H1 (cell line): Measurements from ENCODE around the gene CNR2. TPM values are rescaled to one million over a fixed set of nuclear protein-coding genes. Genes with fewer than 3 reads are reported as not detected.
A peak's percentile ranks its signal among the peaks of the same experiment; 100 is the strongest.

Source experiments
- CTCF ChIA-PET: fragments of 300-600 bp; sonication (Branson Sonifier 250); formaldehyde crosslinking; loops from one replicate; lab custom pipeline; 2021; ENCODE audit not compliant: partially characterized antibody; lab: Charles Lee
- POLR2A ChIA-PET: fragments of 300-600 bp; sonication (Branson Sonifier 250); formaldehyde crosslinking; loops from one replicate; lab custom pipeline; 2021; ENCODE audit warnings: inconsistent platforms; ENCODE audit not compliant: partially characterized antibody; lab: Charles Lee
- DNase-seq, 2 experiments: peaks; one replicate each; pipeline versions ENCODE4 v3.0.0 to v3.0.0-alpha.2; 2010 to 2022; ENCODE audit warnings: low spot score in 2 of 2, low read depth in 1 of 2, mixed read lengths in 1 of 2
- FAIRE-seq: peaks from 2 replicates; lab custom pipeline; 2011; peaks lifted over from hg19 to GRCh38; lab: Jason Lieb, UNC
- H2AFZ ChIP-seq: 2 replicates; pipeline ENCODE4 v1.8.1; 2012; ENCODE audit warnings: low read length, inconsistent platforms
- H2AK5ac ChIP-seq: 2 replicates; pipeline ENCODE4 v1.6.1; 2013; ENCODE audit warnings: low read depth, low read length
- H2BK120ac ChIP-seq: replicated peaks from 2 replicates; pipeline ENCODE3; 2013; ENCODE audit warnings: low read depth, low read length, inconsistent platforms
- H2BK12ac ChIP-seq: 2 replicates; pipeline ENCODE4 v1.6.1; 2013; ENCODE audit warnings: low read depth, low read length
- H2BK15ac ChIP-seq: 2 replicates; pipeline ENCODE4 v1.6.1; 2013; ENCODE audit warnings: low read length
- H2BK20ac ChIP-seq: 2 replicates; pipeline ENCODE4 v1.6.1; 2013; ENCODE audit warnings: low read length
- H2BK5ac ChIP-seq: 2 replicates; pipeline ENCODE4 v1.6.1; 2013; ENCODE audit warnings: low read depth, low read length
- H3K14ac ChIP-seq: 2 replicates; pipeline ENCODE4 v1.6.1; 2013; ENCODE audit warnings: inconsistent platforms; ENCODE audit not compliant: insufficient read length
- H3K18ac ChIP-seq: 2 replicates; pipeline ENCODE4 v1.6.1; 2013; ENCODE audit warnings: low read length; ENCODE audit errors: extremely low read depth
- H3K23ac ChIP-seq: 2 replicates; pipeline ENCODE4 v1.6.1; 2013; ENCODE audit warnings: inconsistent platforms; ENCODE audit not compliant: insufficient read length
- H3K23me2 ChIP-seq: 2 replicates; pipeline ENCODE4 v1.6.1; 2013; ENCODE audit warnings: low read depth, low read length
- H3K27ac ChIP-seq: 2 replicates; pipeline ENCODE4 v1.6.1; 2011; ENCODE audit warnings: low read depth, low read length, inconsistent platforms
- H3K27me3 ChIP-seq, 4 experiments: replicated peaks in 1 of 4; 1 replicate in 1 of 4; 2 replicates in 3 of 4; pipeline versions ENCODE4 v1.6.1 to v1.8.1; 2011 to 2013; ENCODE audit warnings: low read length in 3 of 4, mild to moderate bottlenecking in 3 of 4, inconsistent platforms in 2 of 4, mixed read lengths in 2 of 4, moderate library complexity in 1 of 4; ENCODE audit not compliant: control insufficient read depth in 3 of 4, insufficient read depth in 3 of 4; ENCODE audit errors: extremely low read depth in 1 of 4
- H3K36me3 ChIP-seq, 4 experiments: 2 replicates each; pipeline versions ENCODE4 v1.6.1 to v1.8.1; 2011 to 2013; ENCODE audit warnings: mild to moderate bottlenecking in 4 of 4, low read length in 3 of 4, moderate library complexity in 2 of 4, control low read depth in 1 of 4, inconsistent platforms in 1 of 4; ENCODE audit not compliant: insufficient read depth in 4 of 4, control insufficient read depth in 2 of 4
- H3K4ac ChIP-seq: replicated peaks from 2 replicates; pipeline ENCODE3; 2013; ENCODE audit warnings: low read length, low read depth, mixed read lengths, inconsistent platforms; ENCODE audit not compliant: insufficient read length
- H3K4me1 ChIP-seq, 4 experiments: replicated peaks in 1 of 4; 1 replicate in 1 of 4; 2 replicates in 3 of 4; pipeline versions ENCODE4 v1.6.1 to v1.8.1; 2011 to 2013; ENCODE audit warnings: low read length in 3 of 4, inconsistent platforms in 2 of 4, mixed read lengths in 1 of 4; ENCODE audit not compliant: insufficient read depth in 4 of 4, control insufficient read depth in 3 of 4
- H3K4me2 ChIP-seq, 2 experiments: 2 replicates each; pipeline versions ENCODE4 v1.6.1 to v1.8.1; 2011 to 2013; ENCODE audit warnings: low read depth in 2 of 2, low read length in 2 of 2, control low read depth in 1 of 2, inconsistent platforms in 1 of 2, mild to moderate bottlenecking in 1 of 2; ENCODE audit not compliant: insufficient read depth in 1 of 2
- H3K4me3 ChIP-seq, 4 experiments: fragments of 200-600, 300-600 bp in 1 of 4; sonication (generic), shearing (Covaris generic), sonication (Bioruptor Twin) in 1 of 4; 2 replicates each; pipeline versions ENCODE4 v1.5.1 to v1.8.1; 2011 to 2016; ENCODE audit warnings: low read length in 4 of 4, low read depth in 3 of 4, control low read depth in 2 of 4, inconsistent platforms in 2 of 4, mild to moderate bottlenecking in 2 of 4, mixed read lengths in 1 of 4, moderate library complexity in 1 of 4; ENCODE audit not compliant: insufficient read depth in 2 of 4; ENCODE audit errors: extremely low read depth in 1 of 4
- H3K56ac ChIP-seq: replicated peaks from 2 replicates; pipeline ENCODE3; 2013; ENCODE audit warnings: low read depth, mild to moderate bottlenecking, mixed read lengths, low read length, inconsistent platforms; ENCODE audit not compliant: insufficient read length
- H3K79me1 ChIP-seq: 2 replicates; pipeline ENCODE4 v1.6.1; 2013; ENCODE audit warnings: low read depth, low read length, control low read depth
- H3K79me2 ChIP-seq, 2 experiments: 2 replicates each; pipeline versions ENCODE4 v1.6.1 to v1.8.1; 2012 to 2013; ENCODE audit warnings: low read length in 2 of 2, mild to moderate bottlenecking in 2 of 2, inconsistent platforms in 1 of 2; ENCODE audit not compliant: insufficient read depth in 2 of 2, control insufficient read depth in 1 of 2
- H3K9ac ChIP-seq, 4 experiments: replicated peaks in 1 of 4; 1 replicate in 1 of 4; 2 replicates in 3 of 4; pipeline versions ENCODE4 v1.6.1 to v1.8.1; 2011 to 2013; ENCODE audit warnings: low read depth in 3 of 4, low read length in 3 of 4, control low read depth in 2 of 4, mild to moderate bottlenecking in 2 of 4, moderate library complexity in 2 of 4, inconsistent platforms in 1 of 4; ENCODE audit errors: extremely low read depth in 1 of 4
- H3K9me3 ChIP-seq, 2 experiments: 2 replicates each; pipeline versions ENCODE4 v1.6.1 to v1.8.1; 2012 to 2013; ENCODE audit warnings: mild to moderate bottlenecking in 2 of 2, moderate library complexity in 2 of 2, control low read depth in 1 of 2, inconsistent platforms in 1 of 2, low read depth in 1 of 2, low read length in 1 of 2, mixed read lengths in 1 of 2; ENCODE audit not compliant: insufficient read depth in 2 of 2
- H4K20me1 ChIP-seq, 2 experiments: replicated peaks in 1 of 2; 2 replicates each; pipeline versions ENCODE3 to v1.8.1; 2011 to 2013; ENCODE audit warnings: inconsistent platforms in 2 of 2, low read length in 2 of 2, mild to moderate bottlenecking in 1 of 2; ENCODE audit not compliant: insufficient read depth in 2 of 2, control insufficient read depth in 1 of 2
- H4K5ac ChIP-seq: 2 replicates; pipeline ENCODE4 v1.6.1; 2013; ENCODE audit warnings: low read length, low read depth, mixed read lengths, inconsistent platforms; ENCODE audit not compliant: insufficient read length
- H4K8ac ChIP-seq: 2 replicates; pipeline ENCODE4 v1.8.0; 2013; ENCODE audit warnings: mild to moderate bottlenecking, moderate library complexity, low read length, inconsistent platforms; ENCODE audit not compliant: insufficient read depth; ENCODE audit errors: extremely low read depth
- H4K91ac ChIP-seq: replicated peaks from 2 replicates; pipeline ENCODE3; 2013; ENCODE audit warnings: low read length, mixed read lengths, inconsistent platforms; ENCODE audit not compliant: insufficient read length
- ASH2L ChIP-seq: fragments of 200-600, 300-600 bp; sonication (generic); IDR thresholded peaks from one replicate; pipeline ENCODE4 v1.7.1; 2017; ENCODE audit warnings: low read length
- CBX5 ChIP-seq: fragments of 300-800, 300-1000 bp; sonication (generic); IDR thresholded peaks from 2 replicates; pipeline ENCODE4 v1.7.1; 2016; ENCODE audit warnings: antibody characterized with exemption, low read length, low read depth
- KDM4A ChIP-seq: IDR thresholded peaks from one replicate; pipeline ENCODE4 v1.7.1; 2012; ENCODE audit warnings: low read depth, mild to moderate bottlenecking, moderate library complexity, low read length, inconsistent platforms; ENCODE audit not compliant: severe bottlenecking
- POLR2A ChIP-seq, 2 experiments: IDR thresholded peaks; 1 replicate in 1 of 2; 2 replicates in 1 of 2; pipeline ENCODE4 v1.6.1; 2011; ENCODE audit warnings: low read depth in 2 of 2, low read length in 2 of 2, mild to moderate bottlenecking in 2 of 2; ENCODE audit errors: control extremely low read depth in 1 of 2
- RNF2 ChIP-seq: fragments of 200-900, 300-1000 bp; sonication (generic); IDR thresholded peaks from 2 replicates; pipeline ENCODE4 v1.7.1; 2016; ENCODE audit warnings: borderline replicate concordance, low read depth, mild to moderate bottlenecking, antibody characterized with exemption, low read length; ENCODE audit not compliant: poor library complexity, severe bottlenecking; ENCODE audit errors: missing control alignments
- SIN3A ChIP-seq, 2 experiments: IDR thresholded peaks in 1 of 2; conservative IDR thresholded peaks in 1 of 2; 2 replicates each; pipeline ENCODE4 v1.6.1; 2011 to 2012; ENCODE audit warnings: low read length in 2 of 2, improper control_type of control experiment in 1 of 2, low read depth in 1 of 2, mild to moderate bottlenecking in 1 of 2
- TBP ChIP-seq: IDR thresholded peaks from 2 replicates; pipeline ENCODE4 v1.6.1; 2011; ENCODE audit warnings: low read depth, low read length, improper control_type of control experiment
- YY1 ChIP-seq: IDR thresholded peaks from 2 replicates; pipeline ENCODE4 v1.6.1; 2011; ENCODE audit warnings: low read depth, mild to moderate bottlenecking, low read length
- WGBS, 2 experiments: shearing (Covaris generic) in 1 of 2; methylation state at CpG; one replicate each; pipeline versions ENCODE4 v1.1.6 to v1.1.7; 2013 to 2015; ENCODE audit warnings: low lambda C conversion rate in 2 of 2, mixed read lengths in 2 of 2, inconsistent platforms in 1 of 2, low coverage in 1 of 2, missing lambda C conversion rate in 1 of 2; ENCODE audit not compliant: insufficient replicate concordance in 2 of 2, insufficient coverage in 1 of 2, insufficient read length in 1 of 2; ENCODE audit errors: extremely low coverage in 1 of 2, missing lambda C conversion rate in 1 of 2; 5-methylcytosine and 5-hydroxymethylcytosine counted together
- polyA plus RNA-seq, 7 experiments: library from polyadenylated mRNA; depleted of rRNA in 3 of 7; stranded (reverse) in 5 of 7; unstranded in 2 of 7; fragments of >200 nt in 5 of 7; fragments of 200-250 nt in 2 of 7; gene quantifications; 1 replicate in 5 of 7; 2 replicates in 1 of 7; 4 replicates in 1 of 7; pipeline versions ENCODE4 v1.2.1 to v1.2.3, GENCODE V29; 2011 to 2013; ENCODE audit warnings: missing spikeins in 2 of 7, mixed read lengths in 2 of 7
- total RNA-seq: library from RNA; stranded (reverse); fragmentation: NEBNext Ultra II Directional; extraction: Animal tissue kit (Norgen Biotek cat#: 25700); gene quantifications from 2 replicates; pipeline ENCODE4 v1.2.1, GENCODE V29; 2021

CNR2 gene
- total and polyA plus RNA-seq, 2 of the 8 experiments (the other 6 are each of a cell fraction or from before 2014, with no cell fraction given): not detected

DNA sequence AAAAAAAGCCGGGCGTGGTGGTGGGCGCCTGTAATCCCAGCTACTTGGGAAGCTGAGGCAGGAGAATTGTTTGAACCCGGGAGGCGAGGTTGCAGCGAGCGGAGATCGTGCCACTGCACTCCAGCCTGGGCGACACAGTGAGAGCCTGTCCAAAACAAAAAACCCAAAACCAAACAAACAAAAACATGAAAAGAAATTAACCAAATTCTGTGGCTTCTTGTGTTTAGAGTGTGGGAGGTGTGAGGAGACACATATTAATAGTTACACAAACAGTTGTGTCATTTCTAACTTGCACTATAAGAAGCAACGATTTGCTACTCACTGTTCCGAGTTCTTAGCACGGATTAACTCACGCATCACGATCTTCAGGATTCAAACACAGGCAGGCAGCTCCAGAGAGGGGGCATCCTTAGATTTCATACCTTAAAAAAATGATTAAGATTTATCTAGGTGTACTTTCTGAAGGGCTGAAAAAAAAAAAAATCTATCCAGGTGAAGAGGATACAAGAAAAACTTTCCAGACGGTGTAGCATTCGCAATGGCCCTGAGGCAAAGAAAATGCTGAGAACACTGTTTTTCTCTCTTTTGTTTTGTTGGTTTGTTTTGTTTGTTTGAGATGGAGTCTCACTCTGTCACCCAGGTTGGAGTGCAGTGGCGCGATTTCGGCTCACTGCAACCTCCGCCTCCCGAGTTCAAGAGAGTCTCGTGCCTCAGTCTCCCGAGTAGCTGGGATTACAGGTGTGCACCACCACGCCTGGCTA lies 87.2 kb downstream of the CNR2 start:
- Histone ChIP-seq H3K23ac (no peak overlapping the region), H3K4me3 (peak overlapping the region; percentile 90 to 96 (median 94); a peak in 6 of 8 replicates), H3K23me2 (peaks cover 4% of the 10 kb centered on the region), H3K79me2 (peaks cover 0 to 3% of the 10 kb centered on the region in 2 experiments; a peak in 1 of 4 replicates), H3K27ac (no peak overlapping the region), H3K36me3 (no peaks in the 10 kb centered on the region), H2BK120ac (no peak overlapping the region), H2BK5ac (0 out of 2 replicates have a peak overlapping the region, but pooled peaks have one; percentile 44), H2AK5ac (no peak overlapping the region), H4K5ac (no peak overlapping the region), H4K20me1 (no peaks in the 10 kb centered on the region), H3K27me3 (no peaks in the 10 kb centered on the region), H3K79me1 (0 out of 2 replicates have a peak, but pooled peaks cover 3% of the 10 kb centered on the region), H3K14ac (no peak overlapping the region), H3K9me3 (no peaks in the 10 kb centered on the region), H4K91ac (no peak overlapping the region), H2BK15ac (no peak overlapping the region), H2AFZ (no peak overlapping the region), H2BK20ac (no peak overlapping the region), H2BK12ac (no peak overlapping the region), H4K8ac (no peak overlapping the region), H3K9ac (no peak overlapping the region), H3K4me1 (peaks cover 0 to 6% (median 1%) of the 10 kb centered on the region in 4 experiments; a peak in 2 of 7 replicates), H3K4ac (no peak overlapping the region), H3K4me2 (peak overlapping the region in 1 of 2 experiments; percentile 88; a peak in 1 of 4 replicates), H3K56ac (no peak overlapping the region), H3K18ac (no peak overlapping the region)
- no peak for TF ChIP-seq SIN3A (conservative IDR thresholded peaks at IDR 0.05 in 1 of 2, IDR thresholded peaks at IDR 0.05 in 1 of 2; ENCODE audit: low read depth in 1 of 2, low read length in 2 of 2)
- TF ChIP-seq RNF2: no peak
- TF ChIP-seq POLR2A (IDR thresholded peaks at IDR 0.05; ENCODE audit: control extremely low read depth in 1 of 2, low read depth in 2 of 2, low read length in 2 of 2): no peak
- TF ChIP-seq TBP: no peak
- TF ChIP-seq KDM4A: no peak
- TF ChIP-seq ASH2L: no peak
- no peak for TF ChIP-seq CBX5
- TF ChIP-seq YY1: no peak
- DNase-seq (no peak), FAIRE-seq (no peak)
- CTCF ChIA-PET: interaction anchor here (0.6 to 8.5 kb wide), 7 partner anchors 15 to 1784 kb away, joined by 3 to 99 read pairs (median 3); no protein-coding TSS in a partner anchor
- POLR2A ChIA-PET: interaction anchor here (0.7 to 4.2 kb wide), 11 partner anchors 10 to 85 kb away, joined by 3 to 28 read pairs (median 4); partner anchors contain the start of genes GALE and PITHD1
- WGBS, 2 experiments: 76% methylated on average over 21 of the region's 24 CpGs; no CpG with 5 or more reads in 1 of the 2 experiments
